PC-9 (cell line): ENCODE data around the gene PLA2R1. TPM values are rescaled to one million over a fixed set of nuclear protein-coding genes. Genes with fewer than 3 reads are reported as not detected.
A peak's percentile ranks its signal among the peaks of the same experiment; 100 is the strongest.

Experiments used
- BruUV-seq: library from RNA; stranded (reverse); fragments of 400-500 nt; replicated peaks from 2 replicates; lab custom pipeline; 2021; lab: Mats Ljungman, UMichigan
- CTCF ChIA-PET: fragments of 300-600 bp; sonication (Branson Sonifier 250); formaldehyde crosslinking; loops from one replicate; lab custom pipeline; 2022; ENCODE audit warnings: antibody characterized with exemption; lab: Charles Lee
- POLR2A ChIA-PET: fragments of 300-600 bp; sonication (Branson Sonifier 250); formaldehyde crosslinking; loops from one replicate; lab custom pipeline; 2022; ENCODE audit warnings: antibody characterized with exemption; ENCODE audit not compliant: unreplicated experiment; lab: Charles Lee
- DNase-seq, 2 experiments: peaks; one replicate each; pipeline versions ENCODE4 v3.0.0 to v3.0.0-alpha.2; 2015 to 2022; ENCODE audit warnings: mixed read lengths in 1 of 2
- H2AFZ ChIP-seq: fragments of 200-600 bp; sonication (generic); 2 replicates; pipeline ENCODE4 v1.8.1; 2017; ENCODE audit warnings: antibody characterized with exemption
- H3F3A ChIP-seq: fragments of 200-600 bp; sonication (generic); 2 replicates; pipeline ENCODE4 v1.8.1; 2017; ENCODE audit warnings: antibody characterized with exemption, mild to moderate bottlenecking, low read depth; ENCODE audit not compliant: insufficient read depth
- H3K27ac ChIP-seq: fragments of 200-600 bp; sonication (generic); 2 replicates; pipeline ENCODE4 v1.6.1; 2016; ENCODE audit warnings: mixed run types
- H3K27me3 ChIP-seq: fragments of 200-600 bp; sonication (generic); 2 replicates; pipeline ENCODE4 v1.6.1; 2016; ENCODE audit warnings: low read depth, mixed run types; ENCODE audit not compliant: insufficient read depth
- H3K36me3 ChIP-seq: fragments of 200-600 bp; sonication (generic); 2 replicates; pipeline ENCODE4 v1.6.1; 2016; ENCODE audit warnings: low read depth, mixed run types
- H3K4me1 ChIP-seq: fragments of 200-600 bp; sonication (generic); replicated peaks from 2 replicates; pipeline ENCODE4 v1.6.1; 2016; ENCODE audit warnings: mixed run types; ENCODE audit not compliant: insufficient read depth
- H3K4me2 ChIP-seq: fragments of 200-600 bp; sonication (generic); 2 replicates; pipeline ENCODE4 v1.6.1; 2017; ENCODE audit warnings: mixed run types
- H3K4me3 ChIP-seq: fragments of 200-600 bp; sonication (generic); 2 replicates; pipeline ENCODE4 v1.6.1; 2016; ENCODE audit warnings: mixed run types
- H3K79me2 ChIP-seq: fragments of 200-600 bp; sonication (generic); 2 replicates; pipeline ENCODE4 v1.6.1; 2017; ENCODE audit warnings: low read depth, mixed run types
- H3K9me2 ChIP-seq: fragments of 200-600 bp; sonication (generic); 2 replicates; pipeline ENCODE4 v1.8.1; 2017; ENCODE audit warnings: mild to moderate bottlenecking; ENCODE audit not compliant: insufficient read depth
- H3K9me3 ChIP-seq: fragments of 200-600 bp; sonication (generic); 2 replicates; pipeline ENCODE4 v1.8.1; 2016; ENCODE audit warnings: low read depth; ENCODE audit not compliant: insufficient read depth
- H4K20me1 ChIP-seq: fragments of 200-600 bp; sonication (generic); 2 replicates; pipeline ENCODE4 v1.8.1; 2017; ENCODE audit not compliant: insufficient read depth
- CTCF ChIP-seq: fragments of 200-600 bp; sonication (generic); conservative IDR thresholded peaks from 2 replicates; pipeline ENCODE4 v1.6.1; 2017; ENCODE audit warnings: mixed run types, antibody characterized with exemption, mild to moderate bottlenecking, moderate library complexity
- EZH2 ChIP-seq: fragments of 200-600 bp; sonication (generic); IDR thresholded peaks from 2 replicates; pipeline ENCODE4 v1.8.0; 2017; ENCODE audit warnings: antibody characterized with exemption, low read depth
- intact Hi-C: fragments of 100-400 bp; cut with micrococcal nuclease; formaldehyde crosslinking; loops from one replicate; pipeline ENCODE4 v1.10.0; 2022; ENCODE audit not compliant: unreplicated experiment
- total RNA-seq: library from RNA; stranded (reverse); gene quantifications from 2 replicates; pipeline ENCODE4 v1.2.3, GENCODE V29; 2021

PLA2R1 gene
- total RNA-seq, 1 experiment from 2014 or later = 0.33 TPM

- intact Hi-C loops = no loop called here
- Histone ChIP-seq H3F3A (no peaks in the 10 kb centered on the region), H3K27ac (no peak overlapping the region), H3K4me3 (no peak overlapping the region), H3K27me3 (no peaks in the 10 kb centered on the region), H3K9me2 (no peaks in the 10 kb centered on the region), H3K4me2 (no peak overlapping the region), H3K9me3 (peaks cover 5% of the 10 kb centered on the region; the same call in 1 of the 2 replicates), H3K79me2 (no peaks in the 10 kb centered on the region), H3K36me3 (no peaks in the 10 kb centered on the region), H2AFZ (no peak overlapping the region), H4K20me1 (no peaks in the 10 kb centered on the region), H3K4me1 (no peaks in the 10 kb centered on the region)
- ChIA-PET POLR2A (no interaction called here), CTCF (no interaction called here)
- no peak for DNase-seq
- no TSS peak for BruUV-seq
- peak; percentile 46 for TF ChIP-seq CTCF
- TF ChIP-seq EZH2 = no peak
Observed at GRCh38 chr2:160022162-160022561, 40.3 kb downstream of the PLA2R1 start.

- no peak overlapping the region for H3K4me3 ChIP-seq
- H3K4me1 ChIP-seq = no peaks in the 10 kb centered on the region
- no peaks in the 10 kb centered on the region for H4K20me1 ChIP-seq
- CTCF ChIA-PET = no interaction called here
- BruUV-seq = no TSS peak
- DNase-seq = no peak
- no peaks in the 10 kb centered on the region for H3K9me2 ChIP-seq
- intact Hi-C loops = no loop called here
- H3K4me2 ChIP-seq = no peak overlapping the region
- no peak overlapping the region for H2AFZ ChIP-seq
- no peaks in the 10 kb centered on the region for H3K79me2 ChIP-seq
- H3K27me3 ChIP-seq = no peaks in the 10 kb centered on the region
- H3K27ac ChIP-seq = no peak overlapping the region
- TF ChIP-seq EZH2 (no peak), CTCF (no peak)
- POLR2A ChIA-PET = no interaction called here
- no peaks in the 10 kb centered on the region for H3K36me3 ChIP-seq
- H3F3A ChIP-seq = no peaks in the 10 kb centered on the region
- H3K9me3 ChIP-seq = peaks cover 5% of the 10 kb centered on the region; the same call in 1 of the 2 replicates
Observed at GRCh38 chr2:160019374-160020090, 42.9 kb downstream of the PLA2R1 start.

GRCh38 chr2:160015746-160016145 lies 46.7 kb downstream of the PLA2R1 start:
- CTCF ChIA-PET = no interaction called here
- Histone ChIP-seq H4K20me1 (no peaks in the 10 kb centered on the region), H3K4me2 (no peak overlapping the region), H3K9me3 (no peaks in the 10 kb centered on the region), H3K79me2 (no peaks in the 10 kb centered on the region), H3K36me3 (no peaks in the 10 kb centered on the region), H2AFZ (no peak overlapping the region), H3F3A (no peaks in the 10 kb centered on the region), H3K27me3 (no peaks in the 10 kb centered on the region), H3K27ac (no peak overlapping the region), H3K9me2 (no peaks in the 10 kb centered on the region), H3K4me3 (no peak overlapping the region), H3K4me1 (no peaks in the 10 kb centered on the region)
- TF ChIP-seq CTCF (no peak), EZH2 (no peak)
- no TSS peak for BruUV-seq
- no peak for DNase-seq
- intact Hi-C loops = no loop called here
- POLR2A ChIA-PET = no interaction called here
